SKM-1 (cell line): ENCODE results near the gene BCR.

Experiments used
- DNase-seq: peaks from one replicate; lab custom pipeline; 2025; ENCODE audit not compliant: unreplicated experiment; lab: John Stamatoyannopoulos, UW

Gene BCR

DNA sequence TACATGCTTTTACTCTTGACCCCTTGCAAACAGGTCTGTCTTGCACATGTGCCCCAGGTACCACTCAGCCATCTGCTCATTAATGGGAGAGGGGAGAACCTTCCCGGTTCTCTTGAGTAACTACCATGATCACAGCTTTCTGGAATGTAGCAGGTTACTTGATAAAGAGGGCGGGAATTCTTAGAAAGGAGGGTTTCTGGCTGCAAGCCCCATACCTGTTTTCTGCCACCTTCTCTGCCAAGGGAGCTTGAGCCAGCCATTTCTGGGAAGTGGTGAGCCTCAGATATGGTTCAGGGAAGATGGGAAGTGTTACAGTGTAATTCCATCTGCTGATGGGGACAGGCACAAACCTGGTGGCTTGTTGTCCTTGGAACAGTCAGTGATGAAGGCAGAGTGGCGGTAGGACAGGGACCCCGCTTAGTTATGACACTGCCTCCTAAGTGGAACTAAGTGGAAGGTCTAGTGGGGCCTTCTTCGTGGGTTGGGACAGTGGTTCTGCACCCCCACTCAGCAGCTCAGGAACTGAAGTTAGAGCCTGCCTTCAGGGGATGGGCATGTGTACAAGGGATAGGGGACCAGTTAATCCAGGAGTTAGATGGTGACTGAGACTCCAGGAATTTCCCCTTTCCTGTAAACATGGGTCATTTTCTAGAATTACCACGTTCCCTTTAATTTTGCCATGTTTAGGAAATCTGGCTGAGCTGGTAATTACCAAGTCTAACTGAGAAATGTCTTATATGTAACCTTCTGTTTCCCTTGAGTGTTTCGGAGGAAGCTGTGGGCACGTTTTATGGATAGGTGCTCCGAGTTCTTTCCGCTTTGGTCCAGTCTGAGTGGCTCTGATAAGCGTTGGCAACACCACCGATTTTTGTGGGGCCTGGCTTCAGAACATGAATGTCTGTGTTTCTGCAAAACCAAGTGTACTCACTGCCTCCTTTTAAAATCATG is 35.3 kb downstream of the BCR start:
- no peak for DNase-seq

DNA sequence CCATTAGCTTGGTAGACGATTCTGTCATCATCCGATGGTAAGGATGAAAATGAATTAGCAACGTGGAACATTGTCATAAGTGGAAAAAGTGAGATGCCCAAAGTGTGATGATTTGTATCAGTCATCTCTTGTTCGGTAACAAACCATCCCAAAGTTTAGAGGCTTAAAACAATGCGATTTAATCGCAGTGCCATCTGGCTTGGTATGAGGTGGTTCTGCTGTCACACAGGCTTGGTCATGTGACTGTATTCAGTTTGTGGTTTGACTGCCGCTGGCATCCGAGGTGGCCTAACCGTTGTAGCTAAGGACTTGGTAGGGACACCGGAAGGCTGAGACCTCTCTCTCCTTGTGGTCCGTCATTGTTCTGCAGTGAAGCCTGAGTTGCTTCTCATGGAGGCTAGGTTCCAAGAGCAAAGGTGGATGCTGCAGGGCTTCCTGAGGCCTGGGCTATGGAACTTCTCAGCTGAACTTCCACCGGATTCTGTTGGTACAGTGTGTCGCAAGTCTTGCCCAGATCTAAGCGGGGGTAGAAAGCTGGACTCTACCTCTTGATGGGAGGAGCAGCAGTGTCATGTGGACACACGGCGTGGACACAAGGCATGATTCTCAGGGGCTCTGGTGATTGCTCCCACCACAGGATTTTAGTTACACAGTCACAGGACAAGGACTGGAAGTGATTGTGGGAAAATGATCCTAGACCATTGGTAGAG is 36.3 kb downstream of the BCR start:
- DNase-seq: peak; percentile 67

DNA sequence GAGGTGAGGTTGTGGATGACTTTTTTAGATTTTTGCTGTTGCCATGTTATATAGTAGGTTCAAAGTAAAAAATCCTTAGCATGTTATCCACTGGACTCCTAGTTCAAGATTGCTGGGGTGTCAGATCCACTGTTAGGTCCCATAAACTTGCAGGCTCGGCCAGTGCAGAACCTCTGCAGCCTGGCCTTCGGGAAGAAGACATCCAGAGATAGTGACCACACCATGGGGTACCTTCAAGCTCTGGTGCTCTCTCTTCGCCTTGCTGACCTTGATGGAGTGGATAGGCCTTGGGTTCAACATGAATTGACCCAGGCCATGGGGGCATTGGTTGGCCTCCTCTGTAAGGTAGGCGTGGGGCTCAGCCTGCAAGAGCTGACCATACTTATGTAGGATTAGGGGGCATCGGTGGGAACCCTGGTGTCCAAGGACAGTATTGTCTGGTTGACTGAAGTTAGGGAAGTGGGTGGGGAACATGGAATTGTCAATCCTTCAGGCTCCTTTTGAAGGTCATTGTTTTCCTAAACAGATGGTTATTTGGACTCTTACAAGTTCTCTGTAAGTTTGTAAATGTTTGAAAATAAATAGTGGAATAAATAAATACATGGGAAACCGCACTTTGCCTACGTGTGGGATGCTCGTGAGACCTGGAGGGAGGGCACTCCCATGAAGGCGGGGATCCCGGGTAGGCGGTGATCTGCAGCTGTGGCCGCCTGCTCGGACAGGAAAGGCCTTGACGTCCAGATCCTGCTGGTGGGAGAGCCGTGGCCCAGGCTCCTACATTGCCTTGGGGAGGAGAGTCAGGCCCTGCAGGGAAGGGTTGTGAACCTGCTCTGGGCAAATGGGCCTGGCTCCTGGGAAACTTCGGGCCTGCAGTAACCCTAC is 37.1 kb downstream of the BCR start:
- DNase-seq: no peak

DNA sequence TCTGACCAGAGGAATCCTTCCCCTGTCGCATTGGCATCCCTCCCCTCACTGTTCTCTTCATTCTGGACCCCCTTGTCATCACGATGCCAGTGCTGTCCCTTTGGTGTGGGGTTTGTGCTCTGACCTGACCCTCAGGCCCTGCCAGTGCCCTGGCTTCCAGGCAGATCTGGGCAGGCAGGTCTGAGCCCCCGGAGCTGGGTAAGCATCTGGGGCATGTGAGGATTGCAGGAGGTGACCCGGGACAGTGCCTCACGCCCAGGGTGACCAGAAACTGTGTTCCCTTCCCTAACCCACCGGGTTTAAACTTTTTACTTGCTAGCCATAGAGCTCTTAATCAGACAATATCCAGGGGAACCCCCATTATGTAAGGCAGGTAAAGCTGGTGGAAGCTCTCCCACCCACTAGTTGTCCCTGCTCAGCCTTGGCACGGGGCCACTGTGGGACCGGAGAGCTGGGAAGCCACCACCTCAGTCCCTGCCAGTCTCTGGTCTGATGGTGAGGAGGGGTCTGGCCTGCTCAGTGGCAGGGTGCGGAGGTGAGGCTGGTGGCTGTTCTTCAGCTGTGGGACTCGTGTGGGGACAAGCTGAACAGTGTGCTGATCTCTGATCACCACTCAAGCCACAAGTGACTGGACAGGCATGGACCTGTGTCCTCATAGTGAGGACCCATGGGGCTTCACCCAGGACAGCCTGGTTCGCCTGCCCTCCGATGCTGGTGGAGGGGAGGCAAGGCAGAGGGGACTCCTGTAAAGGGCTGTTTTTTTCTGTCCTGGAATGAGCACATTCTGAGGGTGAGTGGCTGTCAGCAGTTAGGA is 38.0 kb downstream of the BCR start:
- DNase-seq: no peak

DNA sequence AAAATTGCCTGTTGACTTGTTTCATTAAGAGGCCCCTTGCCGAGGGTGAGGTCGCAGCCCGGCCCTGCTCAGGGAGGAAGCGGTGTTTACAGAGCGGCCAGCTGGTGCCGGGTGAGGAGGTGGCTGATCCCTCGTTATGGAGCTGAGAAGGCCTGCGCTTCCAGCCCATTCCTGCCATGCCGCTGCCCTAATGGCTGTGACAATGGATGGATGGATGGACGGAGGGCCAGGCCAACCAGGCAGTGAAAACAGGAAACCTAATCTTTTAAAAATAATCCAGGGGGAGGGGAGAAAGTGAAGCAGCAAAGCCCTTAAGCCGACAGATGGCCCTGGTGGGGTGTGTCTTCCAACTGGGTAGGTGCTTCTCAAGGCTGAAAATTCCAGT is 38.5 kb downstream of the BCR start:
- DNase-seq: peak; percentile 8

DNA sequence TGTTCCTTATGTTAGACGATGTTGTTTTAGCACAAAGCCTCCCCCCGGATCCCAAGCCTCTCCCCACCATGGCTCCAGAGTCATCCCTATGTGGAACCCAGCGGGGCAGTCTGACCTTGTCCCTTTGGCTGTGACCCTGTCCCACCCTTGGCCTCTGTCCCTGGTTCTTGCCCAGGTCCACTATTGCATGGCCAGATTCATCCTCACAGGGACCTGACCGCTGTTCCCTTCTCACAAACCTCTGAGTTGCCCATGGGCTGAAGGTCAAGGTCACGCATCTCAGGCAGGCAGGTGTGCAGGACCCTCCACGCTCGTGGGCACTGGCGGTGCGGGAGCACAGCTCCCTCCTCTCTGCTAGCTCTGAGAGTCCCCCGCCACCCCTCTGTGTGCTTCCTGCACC is 39.0 kb downstream of the BCR start:
- DNase-seq: no peak

DNA sequence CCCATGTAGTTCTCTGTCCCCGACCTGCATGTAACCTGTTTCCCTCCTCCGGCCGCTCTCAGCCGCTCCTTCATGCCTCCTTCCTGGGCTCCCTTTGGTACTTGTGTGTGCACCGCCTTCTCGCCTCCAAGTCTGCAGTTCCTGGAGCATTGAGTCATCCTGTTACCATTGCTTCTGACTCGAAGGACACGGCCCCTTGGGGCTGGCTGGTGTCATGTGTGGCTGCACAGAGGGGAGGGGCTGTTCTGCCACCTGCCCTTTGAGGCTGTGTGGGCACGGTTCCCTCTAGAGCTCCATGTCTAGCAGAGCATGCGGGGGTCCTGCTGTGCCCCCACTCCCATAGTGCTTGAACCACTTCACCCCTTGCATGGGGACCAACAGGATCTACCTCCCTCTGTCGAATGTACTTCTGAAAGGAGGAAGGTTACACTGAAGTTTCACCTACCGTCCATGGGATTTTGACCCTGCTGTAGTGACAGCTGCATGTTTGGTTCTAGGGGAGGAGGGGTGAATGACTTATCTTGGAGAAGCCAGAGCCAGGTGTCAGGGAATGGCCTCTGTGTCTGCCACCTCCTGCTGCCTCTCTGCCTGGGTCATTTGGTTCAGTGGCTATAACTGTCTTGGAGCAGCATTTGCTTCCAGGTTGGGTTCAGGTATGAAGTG is 39.6 kb downstream of the BCR start:
- no peak for DNase-seq

DNA sequence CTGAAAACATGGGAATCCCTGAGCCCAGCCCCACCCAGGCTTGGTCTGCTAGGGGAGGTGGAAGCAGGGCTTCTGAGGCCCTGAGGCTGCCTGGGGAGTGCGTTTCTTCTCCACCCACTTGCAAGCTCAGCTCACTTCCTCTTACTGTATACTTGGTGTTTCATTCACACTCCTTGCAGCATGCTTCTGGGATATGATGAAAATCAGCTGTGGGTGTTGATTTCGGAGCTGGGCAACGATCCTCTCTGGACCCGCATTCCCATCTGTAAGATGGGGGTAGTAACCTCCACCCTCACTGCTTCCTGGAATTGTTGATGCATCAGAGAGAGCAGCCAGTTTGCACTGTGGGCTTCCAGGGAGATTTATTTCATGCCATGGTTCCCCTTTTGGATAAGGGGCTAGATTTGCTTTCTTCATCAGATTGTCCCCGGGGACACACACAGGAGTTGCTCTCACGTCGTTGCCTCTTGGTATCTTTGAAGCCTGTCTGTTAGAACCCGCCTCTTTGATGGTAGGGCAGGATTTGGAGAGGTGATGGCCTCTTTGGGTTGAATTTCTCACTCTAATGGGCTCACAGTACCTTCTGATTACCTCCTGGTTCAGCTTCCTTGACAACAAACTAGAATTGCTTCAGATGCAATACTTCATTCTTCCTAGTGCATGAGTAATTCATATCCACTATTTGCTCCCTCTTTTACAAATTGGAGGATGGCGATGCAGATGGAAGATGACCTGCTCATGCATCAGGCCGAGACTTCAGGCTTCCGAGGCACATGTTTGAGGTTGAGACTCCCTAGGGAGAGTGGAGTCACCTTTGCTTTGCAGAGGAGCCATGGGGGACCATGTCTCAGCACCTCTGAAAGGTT is 40.4 kb downstream of the BCR start:
- peak; percentile 76 for DNase-seq

DNA sequence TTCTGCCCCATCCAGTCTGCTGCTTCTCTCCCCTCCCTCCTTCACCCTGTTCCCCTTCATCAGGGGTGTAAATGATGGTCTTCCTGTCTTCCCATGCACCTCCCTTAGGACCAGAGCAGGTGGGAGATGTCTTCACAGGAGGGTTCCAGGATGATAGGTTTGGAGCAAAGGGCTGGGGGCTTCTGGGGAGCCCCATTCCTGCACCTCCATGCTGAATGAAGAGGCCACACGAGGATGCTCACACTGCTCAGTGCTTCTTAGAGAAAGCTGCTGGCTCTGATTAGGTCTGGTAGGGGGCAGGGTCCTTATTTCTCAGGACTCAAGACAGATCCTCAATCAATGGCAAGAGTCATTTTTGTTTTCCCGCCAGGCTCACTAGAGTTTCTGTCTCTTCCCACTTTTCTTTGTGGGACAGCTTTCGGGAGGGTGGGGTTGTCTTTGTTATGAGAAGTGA is 41.1 kb downstream of the BCR start:
- DNase-seq: no peak

DNA sequence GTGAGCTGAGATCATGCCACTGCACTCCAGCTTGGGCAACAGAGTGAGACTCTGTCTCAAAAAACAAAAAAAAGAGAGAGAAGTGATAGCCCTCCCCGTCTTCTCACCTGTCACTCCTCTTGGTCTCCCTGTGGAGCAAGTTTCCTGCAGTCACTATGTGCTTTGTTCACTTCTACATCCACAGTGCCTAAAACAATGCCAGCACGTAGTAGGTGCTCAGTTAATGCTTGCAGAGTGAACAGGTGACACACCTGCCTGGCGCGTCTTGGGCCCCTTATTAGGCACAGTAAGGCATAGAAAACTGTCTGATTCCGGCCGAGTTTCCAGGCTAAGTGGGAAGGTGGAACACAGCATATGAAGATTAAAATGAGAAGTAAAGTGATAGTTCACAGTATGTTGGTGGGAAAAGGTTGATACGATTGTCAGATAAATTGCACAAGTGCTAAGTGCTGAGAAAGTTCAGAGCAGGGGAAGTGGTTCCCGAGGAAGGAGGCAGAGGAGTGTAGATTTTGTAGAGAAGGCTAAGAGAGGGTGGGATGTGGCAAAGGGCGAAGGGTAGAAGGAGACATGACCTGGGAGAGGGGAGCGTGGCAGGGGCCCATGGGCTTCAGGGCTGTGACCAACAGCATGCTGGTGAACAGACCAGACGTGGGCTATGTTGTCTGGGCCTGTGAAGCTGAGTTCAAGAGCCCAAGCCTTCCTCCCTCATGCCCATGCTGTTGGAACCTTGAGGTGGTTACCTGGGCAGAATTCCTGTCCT is 41.9 kb downstream of the BCR start:
- DNase-seq: no peak

DNA sequence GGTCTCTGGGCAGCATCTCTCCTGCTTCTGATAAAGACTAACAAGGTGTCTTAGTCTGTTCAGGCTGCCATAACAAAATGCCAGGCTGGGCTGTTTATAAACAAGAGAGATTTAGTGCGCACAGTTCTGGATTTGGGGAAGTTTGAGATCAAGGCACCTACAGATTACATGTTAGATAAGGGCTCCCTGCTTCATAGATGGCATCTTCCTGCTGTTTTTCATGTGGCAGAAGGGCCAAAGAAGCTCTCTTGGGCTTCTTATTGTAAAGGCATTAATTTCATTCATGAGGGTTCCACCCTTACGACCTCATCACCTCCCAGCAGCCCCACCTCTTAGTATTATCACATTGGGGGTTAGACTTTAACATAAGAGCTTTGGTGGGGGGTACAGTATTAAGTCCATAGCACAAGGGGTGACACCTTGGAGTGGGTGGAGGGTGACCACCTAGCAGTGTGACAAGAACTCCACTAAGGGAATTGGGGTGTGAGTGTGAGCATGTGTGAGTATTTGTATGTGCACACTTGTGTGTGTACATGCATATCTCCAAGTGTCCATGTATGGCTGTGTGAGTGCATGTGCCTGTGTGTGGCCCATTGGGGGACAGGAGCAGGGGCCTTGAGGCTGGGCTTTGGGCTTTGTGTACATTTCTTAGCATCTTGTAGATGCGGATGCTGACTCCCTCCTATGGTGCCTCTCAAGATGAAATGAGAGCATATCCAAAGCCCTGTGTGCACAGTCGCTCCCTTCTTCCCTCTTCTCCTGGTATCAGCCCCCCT is 42.7 kb downstream of the BCR start:
- no peak for DNase-seq

DNA sequence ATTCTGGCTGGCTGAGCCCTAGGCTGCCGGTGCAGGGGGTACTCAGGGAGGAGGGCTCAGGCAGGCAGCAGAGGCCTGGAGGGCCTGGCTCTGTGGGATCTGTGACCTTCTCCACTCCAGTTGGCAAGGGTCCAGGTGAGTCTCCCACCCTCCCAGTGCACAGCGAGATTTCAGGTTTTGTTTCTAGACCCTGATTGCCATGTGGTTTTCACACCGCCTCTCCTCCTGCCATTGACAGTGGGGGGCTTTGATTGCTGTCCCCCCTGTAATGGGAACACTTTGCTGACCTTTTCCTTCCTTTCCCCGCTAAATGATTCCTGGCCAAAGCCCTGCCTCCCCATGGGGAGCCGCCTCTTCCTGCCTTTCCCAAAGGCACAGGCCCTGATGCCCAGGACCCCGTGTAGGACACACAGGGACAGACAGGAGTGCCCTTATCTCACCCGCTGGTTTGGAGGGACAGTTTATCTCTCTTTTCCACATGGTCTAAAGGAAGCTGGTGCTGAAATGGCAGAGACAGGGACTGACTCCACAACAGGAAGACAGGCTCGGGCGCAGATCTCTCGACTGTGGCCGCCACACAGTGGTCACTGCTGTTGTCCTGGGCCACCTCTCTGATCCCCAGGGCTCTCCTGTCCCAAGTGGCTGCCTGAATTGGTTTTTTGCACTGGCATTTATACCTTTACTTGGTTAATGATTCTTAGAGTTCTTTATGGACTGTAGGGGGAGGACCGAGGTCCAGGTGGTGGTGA is 43.4 kb downstream of the BCR start:
- DNase-seq: no peak

DNA sequence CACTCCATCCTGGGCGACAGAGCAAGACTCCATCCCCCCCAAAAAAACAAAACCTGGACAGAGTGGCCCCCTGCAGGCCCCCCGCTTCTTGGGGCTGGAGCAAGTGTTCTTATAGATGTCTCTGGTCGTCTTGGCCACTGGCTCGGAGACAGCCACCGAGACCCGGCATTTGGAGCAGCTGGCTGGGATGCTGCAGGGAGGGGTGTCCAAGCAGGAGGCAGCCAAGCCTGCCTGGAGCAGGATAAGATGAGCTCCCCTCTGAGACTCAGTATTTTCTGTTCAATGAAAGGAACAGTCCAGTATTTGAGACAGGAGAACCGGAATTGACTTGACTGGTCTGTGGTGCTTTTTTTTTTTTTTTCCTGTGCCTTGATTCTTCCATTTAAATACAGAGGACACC is 44.5 kb downstream of the BCR start:
- DNase-seq: no peak

DNA sequence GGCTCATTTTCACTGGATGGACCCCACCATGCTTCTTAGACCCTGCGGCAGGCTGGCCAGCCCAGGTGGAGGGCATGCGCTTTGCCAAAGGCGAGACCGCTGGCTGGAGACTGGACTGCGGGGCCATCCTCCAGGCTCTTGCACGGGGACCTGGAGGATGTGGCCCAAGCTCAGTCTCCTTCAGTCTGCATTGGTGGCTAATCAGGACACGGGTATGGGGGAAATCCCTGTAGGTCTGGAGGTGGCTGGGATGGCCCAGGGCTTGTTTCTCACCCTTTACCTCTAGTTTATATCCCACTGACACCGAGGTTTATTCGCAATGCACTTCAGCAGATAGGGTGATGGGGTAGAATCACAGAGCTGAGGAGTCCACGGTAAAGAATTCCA is 45.0 kb downstream of the BCR start:
- DNase-seq: no peak

DNA sequence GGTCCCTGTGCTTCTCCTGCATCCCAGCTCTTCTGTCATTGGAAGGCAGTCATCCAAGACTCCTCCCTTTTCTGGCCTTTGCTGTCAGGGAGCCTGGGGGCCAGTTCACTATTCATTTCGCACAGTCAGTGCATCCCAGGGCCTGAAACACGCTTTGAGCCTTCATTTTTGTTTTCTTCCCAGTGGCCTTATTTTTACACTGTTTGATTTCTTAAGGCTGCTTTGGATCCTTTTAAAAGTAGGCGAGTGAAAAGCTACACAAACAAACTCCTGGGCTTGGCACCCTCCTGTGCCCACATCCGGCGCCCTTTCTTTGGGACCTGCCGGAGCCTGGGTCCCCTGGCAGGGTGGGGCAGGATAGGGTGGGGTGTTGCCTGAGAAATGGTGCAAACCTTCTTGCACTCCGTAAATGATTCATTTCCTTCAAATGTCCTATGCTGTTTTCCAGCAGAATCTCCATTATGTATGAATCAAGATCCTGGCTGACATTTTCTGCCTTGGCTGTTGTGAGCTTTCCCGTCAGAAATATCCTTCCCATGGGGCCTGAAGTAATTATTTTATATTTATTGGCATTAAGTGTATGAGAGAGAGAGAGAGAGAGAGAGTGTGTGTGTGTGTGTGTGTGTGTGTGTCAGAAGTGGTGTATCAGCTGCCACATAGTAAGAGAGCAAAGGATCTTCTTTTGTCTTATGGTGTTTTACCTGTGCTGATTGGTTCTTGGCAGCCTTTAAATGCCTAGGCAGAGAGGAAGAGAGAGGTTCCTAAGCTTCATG is 45.6 kb downstream of the BCR start:
- no peak for DNase-seq

DNA sequence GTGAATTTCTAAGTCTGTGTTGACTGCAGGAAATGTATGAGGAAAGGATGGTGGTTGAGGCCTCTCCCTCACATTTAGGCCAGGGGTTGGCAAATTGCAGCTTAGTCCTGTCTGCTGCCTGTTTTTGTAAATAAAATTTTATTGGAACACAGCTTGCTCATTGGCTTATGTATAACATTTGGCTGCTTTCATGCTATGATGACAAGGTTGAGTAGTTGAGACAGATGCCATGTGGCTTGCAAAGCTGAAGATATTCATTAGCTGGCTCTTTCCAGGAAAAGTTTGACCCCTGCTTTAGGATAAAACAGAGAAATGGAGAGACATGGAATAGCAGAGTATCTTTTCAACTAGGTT is 46.2 kb downstream of the BCR start:
- DNase-seq: no peak
